ENCODE data around the gene MDM4.
"Not testable (repeated sequence)": the region's sequence is repeated elsewhere in the genome, so short reads cannot be mapped to it uniquely, and the experiment has no call there.

Gene MDM4

DNA sequence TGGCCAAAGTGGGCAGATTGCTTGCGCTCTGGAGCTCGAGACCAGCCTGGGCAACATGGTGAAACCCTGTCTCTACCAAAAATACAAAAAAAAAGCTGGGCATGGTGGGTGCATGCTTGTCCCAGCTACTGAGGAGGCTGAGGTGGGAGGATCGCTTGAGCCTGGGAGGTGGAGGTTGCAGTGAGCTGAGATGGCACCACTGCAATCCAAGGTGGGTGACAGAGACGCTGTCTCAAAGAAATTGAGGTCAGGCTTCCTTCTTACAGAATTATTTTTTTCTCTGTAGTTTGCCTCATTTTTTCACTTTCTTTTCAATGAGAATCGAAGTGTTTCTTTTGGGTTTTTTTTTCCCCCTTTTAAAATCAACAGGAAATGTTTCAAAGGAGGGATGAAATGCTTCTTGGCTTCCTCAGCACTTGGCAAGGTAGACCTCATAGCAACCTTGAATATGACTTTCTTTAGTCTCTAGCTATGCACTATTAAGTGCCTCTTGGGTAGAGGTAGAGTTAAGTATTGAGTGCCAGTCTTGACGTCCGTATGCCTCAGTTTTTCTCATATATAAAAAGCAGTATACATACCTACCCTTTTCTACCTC is 40.3 kb downstream of the MDM4 start:
- no peak overlapping the region for H2BK5ac ChIP-seq (ENCODE audit: low read length)
- no peaks in the 10 kb centered on the region for H3K27me3 ChIP-seq (ENCODE audit: control insufficient read depth in 3 of 3, insufficient read depth in 3 of 3, low read depth in 1 of 3, low read length in 3 of 3)
- no peak overlapping the region for H3K14ac ChIP-seq (ENCODE audit: low read length)
- no peak overlapping the region for H3K23ac ChIP-seq (ENCODE audit: low read depth, low read length, poor library complexity)
- H3K4me1 ChIP-seq (ENCODE audit: control insufficient read depth in 2 of 2, insufficient read depth in 1 of 2, low read depth in 1 of 2, low read length in 2 of 2), result peaks cover 3 to 5% of the 10 kb centered on the region in 2 donors
- WGBS, 2 donors (ENCODE audit: extremely low coverage in 2 of 2, insufficient read length in 2 of 2, insufficient replicate concordance in 1 of 2), result no CpG with 5 or more reads among the region's 7 CpGs
- no peak overlapping the region for H4K91ac ChIP-seq (ENCODE audit: low read depth, low read length, poor library complexity)
- H3K9ac ChIP-seq (ENCODE audit: low read depth, low read length, poor library complexity), result no peak overlapping the region
- no peak overlapping the region for H2BK12ac ChIP-seq (ENCODE audit: low read length)
- no peak overlapping the region for H3K4ac ChIP-seq (ENCODE audit: low read length)
- no peak overlapping the region for H2BK15ac ChIP-seq (ENCODE audit: low read length)
- H3K36me3 ChIP-seq (replicated peaks in 1 of 2; ENCODE audit: control insufficient read depth in 2 of 2, insufficient read depth in 2 of 2, low read length in 2 of 2), result peaks cover under 1 to 59% of the 10 kb centered on the region in 2 donors
- H3K4me2 ChIP-seq (ENCODE audit: insufficient read depth, low read length, poor library complexity, severe bottlenecking), result no peak overlapping the region
- H3K4me3 ChIP-seq (ENCODE audit: low read length in 2 of 2), result no peak overlapping the region
- H4K8ac ChIP-seq (ENCODE audit: low read depth, low read length), result no peak overlapping the region
- H3K9me3 ChIP-seq (replicated peaks in 1 of 2; ENCODE audit: control insufficient read depth in 2 of 2, insufficient read depth in 1 of 2, low read depth in 1 of 2, low read length in 2 of 2), result no peaks in the 10 kb centered on the region
- DNase-seq (ENCODE audit: low spot score), result no peak
- no peak overlapping the region for H2BK120ac ChIP-seq (ENCODE audit: low read depth, low read length)
- no peak overlapping the region for H2AFZ ChIP-seq (ENCODE audit: low read length)
- no peak overlapping the region for H3K18ac ChIP-seq (ENCODE audit: low read length)
- H2AK5ac ChIP-seq (ENCODE audit: low read depth, low read length), result no peak overlapping the region
- H3K79me1 ChIP-seq (ENCODE audit: low read depth, low read length), result no peaks in the 10 kb centered on the region
- H3K27ac ChIP-seq (replicated peaks; ENCODE audit: low read length), result no peak overlapping the region

DNA sequence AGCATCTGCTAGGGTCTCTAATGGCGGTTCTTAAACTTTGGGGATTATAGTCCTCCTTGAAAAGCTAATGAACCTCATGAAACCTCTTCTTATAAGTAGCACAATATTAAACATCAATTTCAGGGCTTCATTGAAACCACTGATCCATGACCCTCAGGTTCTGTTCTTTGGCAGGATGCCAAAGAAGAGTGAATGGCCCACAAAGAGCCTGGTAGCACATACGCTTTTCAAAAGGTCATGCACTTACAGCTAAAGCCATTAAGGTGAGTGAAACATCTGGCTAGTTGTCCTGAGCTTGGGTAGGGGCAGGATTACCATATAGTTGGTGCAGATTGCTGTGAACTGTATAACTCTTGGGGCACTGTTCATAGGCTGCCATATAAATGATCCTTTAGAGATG is 42.3 kb downstream of the MDM4 start:
- Histone ChIP-seq H3K14ac (ENCODE audit: low read length) (no peak overlapping the region), H4K91ac (ENCODE audit: low read depth, low read length, poor library complexity) (no peak overlapping the region), H4K8ac (ENCODE audit: low read depth, low read length) (no peak overlapping the region), H3K27me3 (ENCODE audit: control insufficient read depth in 3 of 3, insufficient read depth in 3 of 3, low read depth in 1 of 3, low read length in 3 of 3) (no peaks in the 10 kb centered on the region), H3K23ac (ENCODE audit: low read depth, low read length, poor library complexity) (no peak overlapping the region), H2AFZ (ENCODE audit: low read length) (no peak overlapping the region), H3K27ac (replicated peaks; ENCODE audit: low read length) (no peak overlapping the region), H3K4ac (ENCODE audit: low read length) (no peak overlapping the region), H3K9ac (ENCODE audit: low read depth, low read length, poor library complexity) (no peak overlapping the region), H3K4me3 (ENCODE audit: low read length in 2 of 2) (no peak overlapping the region), H2BK5ac (ENCODE audit: low read length) (no peak overlapping the region), H3K4me2 (ENCODE audit: insufficient read depth, low read length, poor library complexity, severe bottlenecking) (no peak overlapping the region), H3K79me1 (ENCODE audit: low read depth, low read length) (no peaks in the 10 kb centered on the region), H3K9me3 (replicated peaks in 1 of 2; ENCODE audit: control insufficient read depth in 2 of 2, insufficient read depth in 1 of 2, low read depth in 1 of 2, low read length in 2 of 2) (no peaks in the 10 kb centered on the region), H3K4me1 (ENCODE audit: control insufficient read depth in 2 of 2, insufficient read depth in 1 of 2, low read depth in 1 of 2, low read length in 2 of 2) (peaks cover 3 to 5% of the 10 kb centered on the region in 2 donors), H3K18ac (ENCODE audit: low read length) (no peak overlapping the region), H2BK12ac (ENCODE audit: low read length) (no peak overlapping the region), H2AK5ac (ENCODE audit: low read depth, low read length) (no peak overlapping the region), H2BK120ac (ENCODE audit: low read depth, low read length) (no peak overlapping the region), H2BK15ac (ENCODE audit: low read length) (no peak overlapping the region), H3K36me3 (replicated peaks in 1 of 2; ENCODE audit: control insufficient read depth in 2 of 2, insufficient read depth in 2 of 2, low read length in 2 of 2) (peaks cover 0 to 46% of the 10 kb centered on the region in 2 donors)
- DNase-seq (ENCODE audit: low spot score), result no peak
- no CpG with 5 or more reads among the region's 2 CpGs for WGBS, 2 donors (ENCODE audit: extremely low coverage in 2 of 2, insufficient read length in 2 of 2, insufficient replicate concordance in 1 of 2)

DNA sequence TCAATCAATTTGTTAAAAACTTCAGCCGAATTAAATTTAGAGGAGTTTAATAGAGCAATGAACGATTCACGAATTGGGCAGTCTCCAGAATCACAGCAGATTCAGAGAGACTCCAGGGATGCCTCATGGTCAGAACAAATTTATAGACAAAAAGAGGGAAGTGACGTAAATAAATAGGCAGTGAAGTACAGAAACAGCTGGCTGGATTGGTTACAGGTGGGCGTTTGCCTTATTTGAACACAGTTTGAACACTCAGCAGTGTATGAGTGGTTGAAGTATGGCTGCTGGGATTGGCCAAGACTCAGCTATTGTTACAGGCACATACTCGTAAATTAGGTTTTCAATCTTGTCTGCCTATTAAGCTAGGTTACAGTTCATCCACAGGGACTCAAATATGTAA is 43.8 kb downstream of the MDM4 start:
- H4K91ac ChIP-seq (ENCODE audit: low read depth, low read length, poor library complexity); H2BK5ac ChIP-seq (ENCODE audit: low read length); H3K9ac ChIP-seq (ENCODE audit: low read depth, low read length, poor library complexity); H3K27ac ChIP-seq (replicated peaks; ENCODE audit: low read length); H3K27me3 ChIP-seq (ENCODE audit: control insufficient read depth in 3 of 3, insufficient read depth in 3 of 3, low read depth in 1 of 3, low read length in 3 of 3); H2BK15ac ChIP-seq (ENCODE audit: low read length); H3K14ac ChIP-seq (ENCODE audit: low read length); H3K4me3 ChIP-seq (ENCODE audit: low read length in 2 of 2); H2AFZ ChIP-seq (ENCODE audit: low read length); H2BK12ac ChIP-seq (ENCODE audit: low read length); H3K79me1 ChIP-seq (ENCODE audit: low read depth, low read length); H2AK5ac ChIP-seq (ENCODE audit: low read depth, low read length); DNase-seq (ENCODE audit: low spot score); H3K4me2 ChIP-seq (ENCODE audit: insufficient read depth, low read length, poor library complexity, severe bottlenecking); H2BK120ac ChIP-seq (ENCODE audit: low read depth, low read length); H3K18ac ChIP-seq (ENCODE audit: low read length); H4K8ac ChIP-seq (ENCODE audit: low read depth, low read length); H3K23ac ChIP-seq (ENCODE audit: low read depth, low read length, poor library complexity); H3K9me3 ChIP-seq (replicated peaks in 1 of 2; ENCODE audit: control insufficient read depth in 2 of 2, insufficient read depth in 1 of 2, low read depth in 1 of 2, low read length in 2 of 2); H3K4me1 ChIP-seq (ENCODE audit: control insufficient read depth in 2 of 2, insufficient read depth in 1 of 2, low read depth in 1 of 2, low read length in 2 of 2); H3K4ac ChIP-seq (ENCODE audit: low read length): not testable (repeated sequence)
- no CpG with 5 or more reads among the region's 6 CpGs for WGBS, 2 donors (ENCODE audit: extremely low coverage in 2 of 2, insufficient read length in 2 of 2, insufficient replicate concordance in 1 of 2)
- H3K36me3 ChIP-seq (replicated peaks in 1 of 2; ENCODE audit: control insufficient read depth in 2 of 2, insufficient read depth in 2 of 2, low read length in 2 of 2), result peaks cover 0 to 32% of the 10 kb centered on the region in 2 donors

DNA sequence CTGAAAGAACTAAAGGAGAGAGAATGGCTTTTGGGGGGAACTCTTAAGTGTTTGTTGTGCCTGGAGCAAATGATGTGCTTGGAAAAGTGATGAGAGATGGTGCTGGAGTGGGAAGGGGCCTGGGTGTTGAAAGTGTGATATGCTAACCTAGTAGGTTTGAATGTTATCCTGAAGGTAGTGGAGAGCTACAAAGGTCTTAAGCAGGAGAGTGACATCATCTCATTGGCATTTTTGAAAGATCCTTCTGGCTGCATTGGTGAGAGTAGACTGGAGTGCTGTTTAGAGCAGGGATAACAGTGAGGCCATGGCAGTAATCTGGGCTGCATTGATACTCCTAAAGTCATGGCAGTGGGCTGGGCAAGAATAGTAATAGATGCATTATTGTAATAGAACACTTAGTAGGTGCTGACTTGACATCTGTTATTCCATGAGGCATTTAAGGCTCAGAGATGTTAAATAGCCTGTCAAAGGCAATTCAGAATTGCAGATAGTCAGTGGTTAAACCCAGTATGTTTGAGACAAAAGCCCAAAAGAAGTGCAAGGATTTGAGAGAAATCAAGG is 44.5 kb downstream of the MDM4 start:
- H2BK5ac ChIP-seq (ENCODE audit: low read length), result no peak overlapping the region
- no peak overlapping the region for H3K27ac ChIP-seq (replicated peaks; ENCODE audit: low read length)
- H3K4me1 ChIP-seq (ENCODE audit: control insufficient read depth in 2 of 2, insufficient read depth in 1 of 2, low read depth in 1 of 2, low read length in 2 of 2), result peaks cover 3 to 6% of the 10 kb centered on the region in 2 donors
- H3K27me3 ChIP-seq (ENCODE audit: control insufficient read depth in 3 of 3, insufficient read depth in 3 of 3, low read depth in 1 of 3, low read length in 3 of 3), result no peaks in the 10 kb centered on the region
- H3K9me3 ChIP-seq (replicated peaks in 1 of 2; ENCODE audit: control insufficient read depth in 2 of 2, insufficient read depth in 1 of 2, low read depth in 1 of 2, low read length in 2 of 2), result no peaks in the 10 kb centered on the region
- H2AFZ ChIP-seq (ENCODE audit: low read length), result no peak overlapping the region
- H2BK120ac ChIP-seq (ENCODE audit: low read depth, low read length), result no peak overlapping the region
- no peak overlapping the region for H3K23ac ChIP-seq (ENCODE audit: low read depth, low read length, poor library complexity)
- no peak overlapping the region for H3K4me3 ChIP-seq (ENCODE audit: low read length in 2 of 2)
- no peaks in the 10 kb centered on the region for H3K79me1 ChIP-seq (ENCODE audit: low read depth, low read length)
- no peak overlapping the region for H3K9ac ChIP-seq (ENCODE audit: low read depth, low read length, poor library complexity)
- H4K8ac ChIP-seq (ENCODE audit: low read depth, low read length), result no peak overlapping the region
- H3K4me2 ChIP-seq (ENCODE audit: insufficient read depth, low read length, poor library complexity, severe bottlenecking), result no peak overlapping the region
- no peak overlapping the region for H2BK15ac ChIP-seq (ENCODE audit: low read length)
- no peak overlapping the region for H2BK12ac ChIP-seq (ENCODE audit: low read length)
- no peak overlapping the region for H2AK5ac ChIP-seq (ENCODE audit: low read depth, low read length)
- peaks cover 0 to 31% of the 10 kb centered on the region in 2 donors for H3K36me3 ChIP-seq (replicated peaks in 1 of 2; ENCODE audit: control insufficient read depth in 2 of 2, insufficient read depth in 2 of 2, low read length in 2 of 2)
- no peak overlapping the region for H4K91ac ChIP-seq (ENCODE audit: low read depth, low read length, poor library complexity)
- H3K4ac ChIP-seq (ENCODE audit: low read length), result no peak overlapping the region
- no peak overlapping the region for H3K14ac ChIP-seq (ENCODE audit: low read length)
- no peak for DNase-seq (ENCODE audit: low spot score)
- H3K18ac ChIP-seq (ENCODE audit: low read length), result no peak overlapping the region
